Stimulated activated CD8-positive, alpha-beta memory T cell treated with anti-CD3 and anti-CD28 coated beads, Interleukin-15, amount 100 ng/mL, for 24 hours (primary cell): Measurements from ENCODE around the gene IGFBPL1.
"Not testable (repeated sequence)": the region's sequence is repeated elsewhere in the genome, so short reads cannot be mapped to it uniquely, and the experiment has no call there.

Source experiments
- DNase-seq: peaks from one replicate; pipeline ENCODE4 v3.0.0-alpha.2; 2020; ENCODE audit warnings: low read depth

IGFBPL1 gene

GRCh38 chr9:38377336-38378083, 46.7 kb downstream of the IGFBPL1 start:
- not testable (repeated sequence) for DNase-seq

- no peak for DNase-seq
Measured at GRCh38 chr9:38376021-38376670, 48.1 kb downstream of the IGFBPL1 start.

- DNase-seq: no peak
Measured at GRCh38 chr9:38375572-38375963, 48.7 kb downstream of the IGFBPL1 start.

- no peak for DNase-seq
Measured at GRCh38 chr9:38374847-38375571, 49.2 kb downstream of the IGFBPL1 start.

- no peak for DNase-seq
Measured at GRCh38 chr9:38373679-38374078, 50.6 kb downstream of the IGFBPL1 start.

GRCh38 chr9:38372762-38373619, 51.3 kb downstream of the IGFBPL1 start:
- no peak for DNase-seq

GRCh38 chr9:38371495-38371894, 52.8 kb downstream of the IGFBPL1 start:
- DNase-seq: no peak

GRCh38 chr9:38370176-38370575, 54.1 kb downstream of the IGFBPL1 start:
- no peak for DNase-seq

GRCh38 chr9:38368731-38369130, 55.5 kb downstream of the IGFBPL1 start:
- DNase-seq: no peak

GRCh38 chr9:38367898-38368297, 56.4 kb downstream of the IGFBPL1 start:
- no peak for DNase-seq

- DNase-seq: no peak
Measured at GRCh38 chr9:38363589-38363925, 60.7 kb downstream of the IGFBPL1 start.

- DNase-seq: no peak
Measured at GRCh38 chr9:38362852-38363588, 61.2 kb downstream of the IGFBPL1 start.

GRCh38 chr9:38361473-38361850, 62.8 kb downstream of the IGFBPL1 start:
- DNase-seq: no peak

GRCh38 chr9:38360839-38361472, 63.3 kb downstream of the IGFBPL1 start:
- DNase-seq: no peak

GRCh38 chr9:38359689-38360385, 64.4 kb downstream of the IGFBPL1 start:
- no peak for DNase-seq

- DNase-seq: no peak
Measured at GRCh38 chr9:38359297-38359653, 65.0 kb downstream of the IGFBPL1 start.

GRCh38 chr9:38358390-38359296, 65.6 kb downstream of the IGFBPL1 start:
- no peak for DNase-seq

- DNase-seq: no peak
Measured at GRCh38 chr9:38357350-38358114, 66.7 kb downstream of the IGFBPL1 start.

GRCh38 chr9:38356851-38357250, 67.4 kb downstream of the IGFBPL1 start:
- no peak for DNase-seq
